Neural cell (in vitro differentiated cells): ENCODE results near the gene SLC6A11. TPM values are rescaled to one million over a fixed set of nuclear protein-coding genes. Genes with fewer than 3 reads are reported as not detected.

Source experiments
- H2AFZ ChIP-seq: fragments of 200-600, 300-800 bp; sonication (generic), shearing (Covaris generic); 2 replicates; pipeline ENCODE4 v1.6.0; 2014; ENCODE audit warnings: low read depth, mild to moderate bottlenecking, antibody characterized with exemption, low read length, moderate library complexity
- H3F3A ChIP-seq: fragments of 200-600 bp; shearing (Covaris generic); 2 replicates; pipeline ENCODE4 v1.6.1; 2016; ENCODE audit warnings: mild to moderate bottlenecking, moderate library complexity, mixed read lengths, antibody characterized with exemption, low read length; ENCODE audit not compliant: insufficient read depth, poor library complexity, severe bottlenecking
- H3K27ac ChIP-seq: fragments of 200-600, 300-800 bp; sonication (generic), shearing (Covaris generic); 2 replicates; pipeline ENCODE4 v1.5.1; 2014; ENCODE audit warnings: mild to moderate bottlenecking, low read length, moderate library complexity
- H3K27me3 ChIP-seq: fragments of 300-800, 200-600 bp; sonication (generic), shearing (Covaris generic); 2 replicates; pipeline ENCODE4 v1.6.0; 2014; ENCODE audit warnings: mild to moderate bottlenecking, low read depth, low read length, moderate library complexity; ENCODE audit not compliant: insufficient read depth
- H3K36me3 ChIP-seq: fragments of 300-800, 200-600 bp; sonication (generic), shearing (Covaris generic); 2 replicates; pipeline ENCODE4 v1.5.1; 2014; ENCODE audit warnings: mild to moderate bottlenecking, antibody characterized with exemption, low read length, moderate library complexity; ENCODE audit not compliant: insufficient read depth
- H3K4me2 ChIP-seq: fragments of 300-800, 200-600 bp; sonication (generic), shearing (Covaris generic); 2 replicates; pipeline ENCODE4 v1.6.0; 2014; ENCODE audit warnings: mild to moderate bottlenecking, low read length
- H3K4me3 ChIP-seq: fragments of 300-800, 200-600 bp; sonication (generic), shearing (Covaris generic); 2 replicates; pipeline ENCODE4 v1.5.1; 2014; ENCODE audit warnings: mild to moderate bottlenecking, low read length, moderate library complexity
- H3K79me2 ChIP-seq: fragments of 200-600 bp; shearing (Covaris generic); replicated peaks from 2 replicates; pipeline ENCODE4 v1.6.0; 2014; ENCODE audit warnings: mild to moderate bottlenecking, low read length, moderate library complexity; ENCODE audit not compliant: insufficient read depth
- H3K9ac ChIP-seq: fragments of 300-800, 200-600 bp; sonication (generic), shearing (Covaris generic); 2 replicates; pipeline ENCODE4 v1.6.1; 2016; ENCODE audit warnings: mild to moderate bottlenecking, low read length, mixed read lengths
- H3K9me2 ChIP-seq: fragments of 200-600 bp; shearing (Covaris generic); 2 replicates; pipeline ENCODE4 v1.6.1; 2016; ENCODE audit warnings: mild to moderate bottlenecking, low read length, mixed read lengths; ENCODE audit not compliant: insufficient read depth
- H3K9me3 ChIP-seq: fragments of 200-600, 300-800 bp; sonication (generic), shearing (Covaris generic); 2 replicates; pipeline ENCODE4 v1.6.1; 2016; ENCODE audit warnings: mild to moderate bottlenecking, mixed run types, low read length, moderate library complexity, mixed read lengths
- H4K20me1 ChIP-seq: fragments of 200-600 bp; shearing (Covaris generic); 2 replicates; pipeline ENCODE4 v1.6.1; 2016; ENCODE audit warnings: mild to moderate bottlenecking, mixed run types; ENCODE audit not compliant: insufficient read depth
- CTCF ChIP-seq: fragments of 450-650 bp; IDR thresholded peaks from 2 replicates; pipeline ENCODE4 v1.5.1; 2014; ENCODE audit warnings: antibody characterized with exemption, mild to moderate bottlenecking, moderate library complexity; ENCODE audit not compliant: poor library complexity, severe bottlenecking
- EP300 ChIP-seq: fragments of 450-650 bp; conservative IDR thresholded peaks from 2 replicates; pipeline ENCODE4 v1.6.1; 2014; ENCODE audit warnings: antibody characterized with exemption, mild to moderate bottlenecking, moderate library complexity; ENCODE audit not compliant: poor library complexity, severe bottlenecking
- EZH2 ChIP-seq: fragments of 200-600, 300-800 bp; shearing (Covaris generic), sonication (generic); IDR thresholded peaks from 2 replicates; pipeline ENCODE4 v1.6.1; 2014; ENCODE audit warnings: antibody characterized with exemption, low read length, borderline replicate concordance, mild to moderate bottlenecking; ENCODE audit not compliant: insufficient read depth, poor library complexity, severe bottlenecking
- MXI1 ChIP-seq: fragments of 450-650 bp; conservative IDR thresholded peaks from 2 replicates; pipeline ENCODE4 v1.6.1; 2014; ENCODE audit warnings: antibody characterized with exemption, mild to moderate bottlenecking; ENCODE audit not compliant: poor library complexity, severe bottlenecking
- POLR2AphosphoS5 ChIP-seq: IDR thresholded peaks from 2 replicates; pipeline ENCODE4 v1.6.1; 2012
- RAD21 ChIP-seq: fragments of 450-650 bp; conservative IDR thresholded peaks from 2 replicates; pipeline ENCODE4 v1.6.1; 2014; ENCODE audit warnings: antibody characterized with exemption, mild to moderate bottlenecking, moderate library complexity
- REST ChIP-seq: IDR thresholded peaks from 2 replicates; pipeline ENCODE4 v1.6.1; 2012; ENCODE audit warnings: borderline replicate concordance
- SMC3 ChIP-seq: fragments of 450-650 bp; conservative IDR thresholded peaks from 2 replicates; pipeline ENCODE4 v1.6.1; 2014; ENCODE audit warnings: antibody characterized with exemption, mild to moderate bottlenecking, moderate library complexity; ENCODE audit not compliant: poor library complexity
- TAF1 ChIP-seq: IDR thresholded peaks from 2 replicates; pipeline ENCODE4 v1.6.1; 2012; ENCODE audit warnings: low read depth
- polyA plus RNA-seq: library from polyadenylated mRNA; depleted of rRNA; stranded (reverse); fragments of >200 nt; gene quantifications from 2 replicates; pipeline ENCODE4 v1.2.3, GENCODE V29; 2014

The SLC6A11 gene
- polyA plus RNA-seq, 1 donor from 2014 or later, result 4.2 TPM

DNA sequence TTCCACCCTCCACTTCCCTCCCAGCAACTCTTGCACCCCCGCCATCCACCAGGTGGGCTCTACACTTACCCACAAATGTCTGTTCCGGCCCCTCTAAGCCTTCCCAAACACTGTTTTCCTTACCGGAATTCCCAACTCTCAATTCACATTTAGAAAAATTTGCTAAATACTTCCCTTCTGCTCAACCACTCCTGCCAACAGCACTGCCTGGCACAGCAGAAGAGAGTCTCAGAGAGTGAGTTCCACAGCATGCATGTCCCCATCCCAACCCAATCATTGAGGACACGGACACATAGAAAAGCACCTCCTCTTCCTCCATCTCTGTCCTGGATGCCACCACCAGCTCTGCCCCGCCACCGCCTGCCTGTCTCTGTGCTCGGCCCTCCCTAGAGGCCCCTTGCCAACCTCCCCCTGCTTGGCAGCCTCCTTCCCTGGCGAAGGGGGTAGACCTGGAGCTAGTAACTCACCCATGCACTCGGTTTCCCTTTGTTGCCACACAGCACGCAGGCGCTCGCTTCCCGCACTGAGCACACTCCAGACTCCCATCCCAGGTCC, 110.3 kb downstream of the SLC6A11 start:
- no peaks in the 10 kb centered on the region for H4K20me1 ChIP-seq
- no peaks in the 10 kb centered on the region for H3K9me2 ChIP-seq
- no peaks in the 10 kb centered on the region for H3K27me3 ChIP-seq
- H3K27ac ChIP-seq, result no peak overlapping the region
- H3F3A ChIP-seq, result no peaks in the 10 kb centered on the region
- H2AFZ ChIP-seq, result no peak overlapping the region
- TF ChIP-seq RAD21 (no peak), EP300 (no peak), REST (no peak), TAF1 (no peak), MXI1 (no peak), CTCF (no peak), SMC3 (no peak), POLR2AphosphoS5 (no peak), EZH2 (no peak)
- no peaks in the 10 kb centered on the region for H3K36me3 ChIP-seq
- H3K9me3 ChIP-seq, result no peaks in the 10 kb centered on the region
- H3K79me2 ChIP-seq, result no peaks in the 10 kb centered on the region
- no peak overlapping the region for H3K4me3 ChIP-seq
- no peak overlapping the region for H3K9ac ChIP-seq
- no peak overlapping the region for H3K4me2 ChIP-seq

DNA sequence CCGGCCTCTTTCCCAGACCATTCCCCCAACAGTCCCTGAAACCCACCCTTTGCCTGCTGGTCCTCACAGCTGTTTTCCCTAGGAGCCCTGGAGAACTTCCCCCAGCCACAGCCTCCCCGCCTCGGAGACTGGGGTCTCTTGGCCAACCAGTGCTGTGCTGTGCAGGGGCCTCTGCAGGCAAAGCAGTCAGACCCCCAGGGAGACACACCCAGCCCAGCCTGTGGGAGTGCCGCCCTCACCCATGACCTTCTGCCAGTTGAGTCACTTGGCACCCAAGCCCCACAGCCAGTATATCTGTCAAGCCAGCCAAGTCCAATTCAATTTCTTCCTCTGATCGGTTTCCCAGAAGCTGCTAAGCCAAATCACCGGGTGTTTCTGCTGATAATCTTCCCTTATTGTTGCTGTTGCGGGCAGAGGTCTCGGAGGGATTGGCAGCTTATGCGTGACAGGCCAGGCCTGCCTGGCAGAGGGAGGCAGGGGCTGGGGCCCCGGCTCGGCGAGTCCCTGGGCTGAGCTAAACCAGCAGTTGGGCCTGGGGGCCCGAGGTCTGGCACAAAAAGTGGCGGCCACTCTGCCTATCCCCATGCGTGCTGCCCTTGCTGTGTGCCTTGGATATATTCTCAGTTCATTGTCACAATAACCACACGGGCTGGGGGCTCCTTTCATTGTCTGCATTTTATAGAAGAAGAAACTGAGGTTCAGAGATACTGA, 110.9 kb downstream of the SLC6A11 start:
- Histone ChIP-seq H3K4me3 (no peak overlapping the region), H3K36me3 (no peaks in the 10 kb centered on the region), H3K79me2 (no peaks in the 10 kb centered on the region), H3F3A (no peaks in the 10 kb centered on the region), H3K27ac (no peak overlapping the region), H3K27me3 (no peaks in the 10 kb centered on the region), H2AFZ (no peak overlapping the region), H3K9ac (no peak overlapping the region), H3K9me3 (no peaks in the 10 kb centered on the region), H3K9me2 (no peaks in the 10 kb centered on the region), H4K20me1 (no peaks in the 10 kb centered on the region), H3K4me2 (no peak overlapping the region)
- no peak for TF ChIP-seq REST
- no peak for TF ChIP-seq EP300
- no peak for TF ChIP-seq MXI1
- no peak for TF ChIP-seq CTCF
- no peak for TF ChIP-seq RAD21
- no peak for TF ChIP-seq POLR2AphosphoS5
- TF ChIP-seq EZH2, result no peak
- TF ChIP-seq SMC3, result no peak
- TF ChIP-seq TAF1, result no peak
